H1 (cell line): Measurements from ENCODE around the gene SBNO1. TPM values are rescaled to one million over a fixed set of nuclear protein-coding genes. Genes with fewer than 3 reads are reported as not detected.

ENCODE experiments used
- CTCF ChIA-PET: fragments of 300-600 bp; sonication (Branson Sonifier 250); formaldehyde crosslinking; loops from one replicate; lab custom pipeline; 2021; ENCODE audit not compliant: partially characterized antibody; lab: Charles Lee
- POLR2A ChIA-PET: fragments of 300-600 bp; sonication (Branson Sonifier 250); formaldehyde crosslinking; loops from one replicate; lab custom pipeline; 2021; ENCODE audit warnings: inconsistent platforms; ENCODE audit not compliant: partially characterized antibody; lab: Charles Lee
- DNase-seq, 2 experiments: peaks; one replicate each; pipeline versions ENCODE4 v3.0.0 to v3.0.0-alpha.2; 2010 to 2022; ENCODE audit warnings: low spot score in 2 of 2, low read depth in 1 of 2, mixed read lengths in 1 of 2
- FAIRE-seq: peaks from 2 replicates; lab custom pipeline; 2011; peaks lifted over from hg19 to GRCh38; lab: Jason Lieb, UNC
- H2AFZ ChIP-seq: 2 replicates; pipeline ENCODE4 v1.8.1; 2012; ENCODE audit warnings: low read length, inconsistent platforms
- H2AK5ac ChIP-seq: 2 replicates; pipeline ENCODE4 v1.6.1; 2013; ENCODE audit warnings: low read depth, low read length
- H2BK120ac ChIP-seq: replicated peaks from 2 replicates; pipeline ENCODE3; 2013; ENCODE audit warnings: low read depth, low read length, inconsistent platforms
- H2BK12ac ChIP-seq: 2 replicates; pipeline ENCODE4 v1.6.1; 2013; ENCODE audit warnings: low read depth, low read length
- H2BK15ac ChIP-seq: 2 replicates; pipeline ENCODE4 v1.6.1; 2013; ENCODE audit warnings: low read length
- H2BK20ac ChIP-seq: 2 replicates; pipeline ENCODE4 v1.6.1; 2013; ENCODE audit warnings: low read length
- H2BK5ac ChIP-seq: 2 replicates; pipeline ENCODE4 v1.6.1; 2013; ENCODE audit warnings: low read depth, low read length
- H3K14ac ChIP-seq: 2 replicates; pipeline ENCODE4 v1.6.1; 2013; ENCODE audit warnings: inconsistent platforms; ENCODE audit not compliant: insufficient read length
- H3K18ac ChIP-seq: 2 replicates; pipeline ENCODE4 v1.6.1; 2013; ENCODE audit warnings: low read length; ENCODE audit errors: extremely low read depth
- H3K23ac ChIP-seq: 2 replicates; pipeline ENCODE4 v1.6.1; 2013; ENCODE audit warnings: inconsistent platforms; ENCODE audit not compliant: insufficient read length
- H3K23me2 ChIP-seq: 2 replicates; pipeline ENCODE4 v1.6.1; 2013; ENCODE audit warnings: low read depth, low read length
- H3K27ac ChIP-seq: 2 replicates; pipeline ENCODE4 v1.6.1; 2011; ENCODE audit warnings: low read depth, low read length, inconsistent platforms
- H3K27me3 ChIP-seq, 4 experiments: replicated peaks in 1 of 4; 1 replicate in 1 of 4; 2 replicates in 3 of 4; pipeline versions ENCODE4 v1.6.1 to v1.8.1; 2011 to 2013; ENCODE audit warnings: low read length in 3 of 4, mild to moderate bottlenecking in 3 of 4, inconsistent platforms in 2 of 4, mixed read lengths in 2 of 4, moderate library complexity in 1 of 4; ENCODE audit not compliant: control insufficient read depth in 3 of 4, insufficient read depth in 3 of 4; ENCODE audit errors: extremely low read depth in 1 of 4
- H3K36me3 ChIP-seq, 4 experiments: 2 replicates each; pipeline versions ENCODE4 v1.6.1 to v1.8.1; 2011 to 2013; ENCODE audit warnings: mild to moderate bottlenecking in 4 of 4, low read length in 3 of 4, moderate library complexity in 2 of 4, control low read depth in 1 of 4, inconsistent platforms in 1 of 4; ENCODE audit not compliant: insufficient read depth in 4 of 4, control insufficient read depth in 2 of 4
- H3K4ac ChIP-seq: replicated peaks from 2 replicates; pipeline ENCODE3; 2013; ENCODE audit warnings: low read length, low read depth, mixed read lengths, inconsistent platforms; ENCODE audit not compliant: insufficient read length
- H3K4me1 ChIP-seq, 4 experiments: replicated peaks in 1 of 4; 1 replicate in 1 of 4; 2 replicates in 3 of 4; pipeline versions ENCODE4 v1.6.1 to v1.8.1; 2011 to 2013; ENCODE audit warnings: low read length in 3 of 4, inconsistent platforms in 2 of 4, mixed read lengths in 1 of 4; ENCODE audit not compliant: insufficient read depth in 4 of 4, control insufficient read depth in 3 of 4
- H3K4me2 ChIP-seq, 2 experiments: 2 replicates each; pipeline versions ENCODE4 v1.6.1 to v1.8.1; 2011 to 2013; ENCODE audit warnings: low read depth in 2 of 2, low read length in 2 of 2, control low read depth in 1 of 2, inconsistent platforms in 1 of 2, mild to moderate bottlenecking in 1 of 2; ENCODE audit not compliant: insufficient read depth in 1 of 2
- H3K4me3 ChIP-seq, 4 experiments: fragments of 200-600, 300-600 bp in 1 of 4; sonication (generic), shearing (Covaris generic), sonication (Bioruptor Twin) in 1 of 4; 2 replicates each; pipeline versions ENCODE4 v1.5.1 to v1.8.1; 2011 to 2016; ENCODE audit warnings: low read length in 4 of 4, low read depth in 3 of 4, control low read depth in 2 of 4, inconsistent platforms in 2 of 4, mild to moderate bottlenecking in 2 of 4, mixed read lengths in 1 of 4, moderate library complexity in 1 of 4; ENCODE audit not compliant: insufficient read depth in 2 of 4; ENCODE audit errors: extremely low read depth in 1 of 4
- H3K56ac ChIP-seq: replicated peaks from 2 replicates; pipeline ENCODE3; 2013; ENCODE audit warnings: low read depth, mild to moderate bottlenecking, mixed read lengths, low read length, inconsistent platforms; ENCODE audit not compliant: insufficient read length
- H3K79me1 ChIP-seq: 2 replicates; pipeline ENCODE4 v1.6.1; 2013; ENCODE audit warnings: low read depth, low read length, control low read depth
- H3K79me2 ChIP-seq, 2 experiments: 2 replicates each; pipeline versions ENCODE4 v1.6.1 to v1.8.1; 2012 to 2013; ENCODE audit warnings: low read length in 2 of 2, mild to moderate bottlenecking in 2 of 2, inconsistent platforms in 1 of 2; ENCODE audit not compliant: insufficient read depth in 2 of 2, control insufficient read depth in 1 of 2
- H3K9ac ChIP-seq, 4 experiments: replicated peaks in 1 of 4; 1 replicate in 1 of 4; 2 replicates in 3 of 4; pipeline versions ENCODE4 v1.6.1 to v1.8.1; 2011 to 2013; ENCODE audit warnings: low read depth in 3 of 4, low read length in 3 of 4, control low read depth in 2 of 4, mild to moderate bottlenecking in 2 of 4, moderate library complexity in 2 of 4, inconsistent platforms in 1 of 4; ENCODE audit errors: extremely low read depth in 1 of 4
- H3K9me3 ChIP-seq, 2 experiments: 2 replicates each; pipeline versions ENCODE4 v1.6.1 to v1.8.1; 2012 to 2013; ENCODE audit warnings: mild to moderate bottlenecking in 2 of 2, moderate library complexity in 2 of 2, control low read depth in 1 of 2, inconsistent platforms in 1 of 2, low read depth in 1 of 2, low read length in 1 of 2, mixed read lengths in 1 of 2; ENCODE audit not compliant: insufficient read depth in 2 of 2
- H4K20me1 ChIP-seq, 2 experiments: replicated peaks in 1 of 2; 2 replicates each; pipeline versions ENCODE3 to v1.8.1; 2011 to 2013; ENCODE audit warnings: inconsistent platforms in 2 of 2, low read length in 2 of 2, mild to moderate bottlenecking in 1 of 2; ENCODE audit not compliant: insufficient read depth in 2 of 2, control insufficient read depth in 1 of 2
- H4K5ac ChIP-seq: 2 replicates; pipeline ENCODE4 v1.6.1; 2013; ENCODE audit warnings: low read length, low read depth, mixed read lengths, inconsistent platforms; ENCODE audit not compliant: insufficient read length
- H4K8ac ChIP-seq: 2 replicates; pipeline ENCODE4 v1.8.0; 2013; ENCODE audit warnings: mild to moderate bottlenecking, moderate library complexity, low read length, inconsistent platforms; ENCODE audit not compliant: insufficient read depth; ENCODE audit errors: extremely low read depth
- H4K91ac ChIP-seq: replicated peaks from 2 replicates; pipeline ENCODE3; 2013; ENCODE audit warnings: low read length, mixed read lengths, inconsistent platforms; ENCODE audit not compliant: insufficient read length
- JUN ChIP-seq: IDR thresholded peaks from 2 replicates; pipeline ENCODE4 v1.6.1; 2011; ENCODE audit warnings: low read depth, mild to moderate bottlenecking, improper control_type of control experiment, low read length
- MAFK ChIP-seq: IDR thresholded peaks from 2 replicates; pipeline ENCODE4 v1.6.1; 2012; ENCODE audit warnings: low read depth, mild to moderate bottlenecking, improper control_type of control experiment, low read length
- POLR2AphosphoS5 ChIP-seq: IDR thresholded peaks from 2 replicates; pipeline ENCODE4 v1.6.1; 2011; ENCODE audit warnings: low read depth, low read length
- SIN3A ChIP-seq, 2 experiments: IDR thresholded peaks in 1 of 2; conservative IDR thresholded peaks in 1 of 2; 2 replicates each; pipeline ENCODE4 v1.6.1; 2011 to 2012; ENCODE audit warnings: low read length in 2 of 2, improper control_type of control experiment in 1 of 2, low read depth in 1 of 2, mild to moderate bottlenecking in 1 of 2
- TCF12 ChIP-seq: IDR thresholded peaks from 2 replicates; pipeline ENCODE4 v1.6.1; 2011; ENCODE audit warnings: low read depth, mild to moderate bottlenecking, low read length
- WGBS, 2 experiments: shearing (Covaris generic) in 1 of 2; methylation state at CpG; one replicate each; pipeline versions ENCODE4 v1.1.6 to v1.1.7; 2013 to 2015; ENCODE audit warnings: low lambda C conversion rate in 2 of 2, mixed read lengths in 2 of 2, inconsistent platforms in 1 of 2, low coverage in 1 of 2, missing lambda C conversion rate in 1 of 2; ENCODE audit not compliant: insufficient replicate concordance in 2 of 2, insufficient coverage in 1 of 2, insufficient read length in 1 of 2; ENCODE audit errors: extremely low coverage in 1 of 2, missing lambda C conversion rate in 1 of 2; 5-methylcytosine and 5-hydroxymethylcytosine counted together
- polyA plus RNA-seq, 7 experiments: library from polyadenylated mRNA; depleted of rRNA in 3 of 7; stranded (reverse) in 5 of 7; unstranded in 2 of 7; fragments of >200 nt in 5 of 7; fragments of 200-250 nt in 2 of 7; gene quantifications; 1 replicate in 5 of 7; 2 replicates in 1 of 7; 4 replicates in 1 of 7; pipeline versions ENCODE4 v1.2.1 to v1.2.3, GENCODE V29; 2011 to 2013; ENCODE audit warnings: missing spikeins in 2 of 7, mixed read lengths in 2 of 7
- total RNA-seq: library from RNA; stranded (reverse); fragmentation: NEBNext Ultra II Directional; extraction: Animal tissue kit (Norgen Biotek cat#: 25700); gene quantifications from 2 replicates; pipeline ENCODE4 v1.2.1, GENCODE V29; 2021
- TF ChIP-seq, protein P1 (sequence below): IDR thresholded peaks from 2 replicates; pipeline ENCODE4 v1.6.1; 2012; ENCODE audit warnings: low read length, inconsistent platforms

Gene SBNO1
- total and polyA plus RNA-seq, 2 of the 8 experiments (the other 6 are each of a cell fraction or from before 2014, with no cell fraction given), result 6.7 to 57.7 TPM

DNA sequence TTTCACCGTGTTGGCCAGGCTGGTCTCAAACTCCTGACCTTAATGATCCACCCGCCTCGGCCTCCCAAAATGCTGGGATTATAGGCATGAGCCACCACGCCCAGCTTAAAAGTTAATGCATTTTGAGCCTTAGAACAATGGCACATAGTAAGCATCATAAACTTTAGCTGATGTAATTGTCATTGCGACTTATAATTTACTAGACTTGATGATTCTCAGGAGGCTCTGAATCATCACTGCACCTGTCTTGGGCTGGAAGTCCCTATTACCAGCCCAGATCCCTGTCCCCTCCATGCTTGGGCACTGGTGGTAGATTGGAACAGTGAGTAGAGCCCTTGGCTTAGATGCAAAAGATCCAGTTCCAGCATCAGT, 45.4 kb upstream of the SBNO1 start:
- Histone ChIP-seq H4K20me1 (no peaks in the 10 kb centered on the region), H3K4me2 (no peak overlapping the region), H4K8ac (no peak overlapping the region), H3K4me3 (no peak overlapping the region), H3K79me2 (no peaks in the 10 kb centered on the region), H4K5ac (no peak overlapping the region), H2BK120ac (no peak overlapping the region), H3K56ac (no peak overlapping the region), H3K23me2 (no peaks in the 10 kb centered on the region), H2BK12ac (no peak overlapping the region), H3K36me3 (peaks cover 0 to 9% (median 2%) of the 10 kb centered on the region in 4 experiments; a peak in 4 of 8 replicates), H3K18ac (no peak overlapping the region), H3K79me1 (no peaks in the 10 kb centered on the region), H3K9ac (no peak overlapping the region), H2AK5ac (no peak overlapping the region), H2BK5ac (no peak overlapping the region), H3K4me1 (no peaks in the 10 kb centered on the region), H3K27me3 (no peaks in the 10 kb centered on the region), H2BK20ac (no peak overlapping the region), H3K4ac (no peak overlapping the region), H3K14ac (no peak overlapping the region), H4K91ac (no peak overlapping the region), H3K9me3 (no peaks in the 10 kb centered on the region), H2AFZ (no peak overlapping the region), H3K27ac (no peak overlapping the region), H3K23ac (no peak overlapping the region), H2BK15ac (no peak overlapping the region)
- FAIRE-seq (no peak), DNase-seq (no peak)
- POLR2A ChIA-PET, result interaction anchor here (0.7 to 1.8 kb wide), 5 partner anchors 13 to 26 kb away, joined by 3 to 5 read pairs (median 3); partner anchors contain the start of gene KMT5A
- CTCF ChIA-PET, result interaction anchor here (0.8 to 2.1 kb wide), 4 partner anchors 9 to 172 kb away, joined by 3 to 12 read pairs (median 6); no protein-coding TSS in a partner anchor
- 98% methylated on average over 5 of the region's 5 CpGs; no CpG with 5 or more reads in 1 of the 2 experiments for WGBS, 2 experiments
- TF ChIP-seq SIN3A (conservative IDR thresholded peaks at IDR 0.05 in 1 of 2, IDR thresholded peaks at IDR 0.05 in 1 of 2; ENCODE audit: low read depth in 1 of 2, low read length in 2 of 2) (no peak), TCF12 (no peak), POLR2AphosphoS5 (no peak), MAFK (no peak), JUN (no peak)
- TF ChIP-seq, protein P1, sequence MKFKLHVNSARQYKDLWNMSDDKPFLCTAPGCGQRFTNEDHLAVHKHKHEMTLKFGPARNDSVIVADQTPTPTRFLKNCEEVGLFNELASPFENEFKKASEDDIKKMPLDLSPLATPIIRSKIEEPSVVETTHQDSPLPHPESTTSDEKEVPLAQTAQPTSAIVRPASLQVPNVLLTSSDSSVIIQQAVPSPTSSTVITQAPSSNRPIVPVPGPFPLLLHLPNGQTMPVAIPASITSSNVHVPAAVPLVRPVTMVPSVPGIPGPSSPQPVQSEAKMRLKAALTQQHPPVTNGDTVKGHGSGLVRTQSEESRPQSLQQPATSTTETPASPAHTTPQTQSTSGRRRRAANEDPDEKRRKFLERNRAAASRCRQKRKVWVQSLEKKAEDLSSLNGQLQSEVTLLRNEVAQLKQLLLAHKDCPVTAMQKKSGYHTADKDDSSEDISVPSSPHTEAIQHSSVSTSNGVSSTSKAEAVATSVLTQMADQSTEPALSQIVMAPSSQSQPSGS, result no peak
